Measurements from ENCODE around the gene MCF2L2. TPM values are rescaled to one million over a fixed set of nuclear protein-coding genes. Genes with fewer than 3 reads are reported as not detected.

Gene MCF2L2
- total and polyA plus RNA-seq, 9 of the 15 experiments (the other 6 are each of a cell fraction or from before 2014, with no cell fraction given): 0.56 to 4.2 (median 3.0) TPM

DNA sequence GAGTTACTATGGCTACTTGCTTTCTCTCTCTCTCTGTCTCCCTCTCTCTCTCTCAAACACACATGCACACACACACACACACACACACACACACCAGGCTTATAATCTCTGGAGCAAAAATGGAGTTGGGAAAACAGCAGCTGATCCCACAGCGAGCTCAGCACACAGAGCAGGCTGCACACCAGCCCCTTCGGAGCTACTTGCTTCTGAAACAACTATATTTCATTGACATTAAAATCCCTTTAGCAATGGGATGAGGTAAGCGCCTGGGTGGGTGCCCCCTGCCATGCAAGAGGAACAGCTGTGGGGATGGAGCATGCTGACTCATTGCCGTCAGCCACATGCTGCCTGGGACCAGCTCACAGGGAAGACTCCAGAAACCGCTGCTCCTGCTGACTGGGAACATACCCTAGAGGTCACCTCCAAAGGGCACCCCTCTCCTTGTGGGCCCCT, 129.7 kb downstream of the MCF2L2 start (continued):
- TF ChIP-seq ZBED1 (IDR thresholded peaks at IDR 0.05) (no peak), RHOXF2B (CRISPR knock-in tag; conservative IDR thresholded peaks at IDR 0.05) (no peak), ZSCAN32 (CRISPR knock-in tag; IDR thresholded peaks at IDR 0.05) (no peak), BACH1 (tag; IDR thresholded peaks at IDR 0.05) (0 out of 2 replicates have a peak, but pooled peaks have one; percentile 26), DMBX1 (CRISPR knock-in tag; IDR thresholded peaks at IDR 0.05; ENCODE audit: borderline replicate concordance) (no peak), CBX1 (IDR thresholded peaks at IDR 0.05; ENCODE audit: low read depth) (no peak), DPF2 (IDR thresholded peaks at IDR 0.05) (peak; percentile 51), NR3C1 (CRISPR knock-in tag; IDR thresholded peaks at IDR 0.05) (no peak), L3MBTL2 (IDR thresholded peaks at IDR 0.05) (peak; percentile 70), TAF1 (IDR thresholded peaks at IDR 0.05; ENCODE audit: control insufficient read depth, extremely low read depth, insufficient read depth, low read length, severe bottlenecking) (peak; percentile 23), CHD2 (IDR thresholded peaks at IDR 0.05; ENCODE audit: low read depth, low read length) (no peak), EP400 (IDR thresholded peaks at IDR 0.05) (peak; percentile 49; the same call in 1 of the 2 replicates), MTA2 (IDR thresholded peaks at IDR 0.05; ENCODE audit: low read depth) (no peak), ZNF217 (CRISPR knock-in tag; IDR thresholded peaks at IDR 0.05) (no peak)
- TF ChIP-seq, protein P1, sequence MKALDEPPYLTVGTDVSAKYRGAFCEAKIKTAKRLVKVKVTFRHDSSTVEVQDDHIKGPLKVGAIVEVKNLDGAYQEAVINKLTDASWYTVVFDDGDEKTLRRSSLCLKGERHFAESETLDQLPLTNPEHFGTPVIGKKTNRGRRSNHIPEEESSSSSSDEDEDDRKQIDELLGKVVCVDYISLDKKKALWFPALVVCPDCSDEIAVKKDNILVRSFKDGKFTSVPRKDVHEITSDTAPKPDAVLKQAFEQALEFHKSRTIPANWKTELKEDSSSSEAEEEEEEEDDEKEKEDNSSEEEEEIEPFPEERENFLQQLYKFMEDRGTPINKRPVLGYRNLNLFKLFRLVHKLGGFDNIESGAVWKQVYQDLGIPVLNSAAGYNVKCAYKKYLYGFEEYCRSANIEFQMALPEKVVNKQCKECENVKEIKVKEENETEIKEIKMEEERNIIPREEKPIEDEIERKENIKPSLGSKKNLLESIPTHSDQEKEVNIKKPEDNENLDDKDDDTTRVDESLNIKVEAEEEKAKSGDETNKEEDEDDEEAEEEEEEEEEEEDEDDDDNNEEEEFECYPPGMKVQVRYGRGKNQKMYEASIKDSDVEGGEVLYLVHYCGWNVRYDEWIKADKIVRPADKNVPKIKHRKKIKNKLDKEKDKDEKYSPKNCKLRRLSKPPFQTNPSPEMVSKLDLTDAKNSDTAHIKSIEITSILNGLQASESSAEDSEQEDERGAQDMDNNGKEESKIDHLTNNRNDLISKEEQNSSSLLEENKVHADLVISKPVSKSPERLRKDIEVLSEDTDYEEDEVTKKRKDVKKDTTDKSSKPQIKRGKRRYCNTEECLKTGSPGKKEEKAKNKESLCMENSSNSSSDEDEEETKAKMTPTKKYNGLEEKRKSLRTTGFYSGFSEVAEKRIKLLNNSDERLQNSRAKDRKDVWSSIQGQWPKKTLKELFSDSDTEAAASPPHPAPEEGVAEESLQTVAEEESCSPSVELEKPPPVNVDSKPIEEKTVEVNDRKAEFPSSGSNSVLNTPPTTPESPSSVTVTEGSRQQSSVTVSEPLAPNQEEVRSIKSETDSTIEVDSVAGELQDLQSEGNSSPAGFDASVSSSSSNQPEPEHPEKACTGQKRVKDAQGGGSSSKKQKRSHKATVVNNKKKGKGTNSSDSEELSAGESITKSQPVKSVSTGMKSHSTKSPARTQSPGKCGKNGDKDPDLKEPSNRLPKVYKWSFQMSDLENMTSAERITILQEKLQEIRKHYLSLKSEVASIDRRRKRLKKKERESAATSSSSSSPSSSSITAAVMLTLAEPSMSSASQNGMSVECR (CRISPR knock-in tag; IDR thresholded peaks at IDR 0.05): no peak
- TF ChIP-seq, protein P2, sequence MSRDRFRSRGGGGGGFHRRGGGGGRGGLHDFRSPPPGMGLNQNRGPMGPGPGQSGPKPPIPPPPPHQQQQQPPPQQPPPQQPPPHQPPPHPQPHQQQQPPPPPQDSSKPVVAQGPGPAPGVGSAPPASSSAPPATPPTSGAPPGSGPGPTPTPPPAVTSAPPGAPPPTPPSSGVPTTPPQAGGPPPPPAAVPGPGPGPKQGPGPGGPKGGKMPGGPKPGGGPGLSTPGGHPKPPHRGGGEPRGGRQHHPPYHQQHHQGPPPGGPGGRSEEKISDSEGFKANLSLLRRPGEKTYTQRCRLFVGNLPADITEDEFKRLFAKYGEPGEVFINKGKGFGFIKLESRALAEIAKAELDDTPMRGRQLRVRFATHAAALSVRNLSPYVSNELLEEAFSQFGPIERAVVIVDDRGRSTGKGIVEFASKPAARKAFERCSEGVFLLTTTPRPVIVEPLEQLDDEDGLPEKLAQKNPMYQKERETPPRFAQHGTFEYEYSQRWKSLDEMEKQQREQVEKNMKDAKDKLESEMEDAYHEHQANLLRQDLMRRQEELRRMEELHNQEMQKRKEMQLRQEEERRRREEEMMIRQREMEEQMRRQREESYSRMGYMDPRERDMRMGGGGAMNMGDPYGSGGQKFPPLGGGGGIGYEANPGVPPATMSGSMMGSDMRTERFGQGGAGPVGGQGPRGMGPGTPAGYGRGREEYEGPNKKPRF (IDR thresholded peaks at IDR 0.05; ENCODE audit: low read depth, low read length): no peak
- TF ChIP-seq, protein P3, sequence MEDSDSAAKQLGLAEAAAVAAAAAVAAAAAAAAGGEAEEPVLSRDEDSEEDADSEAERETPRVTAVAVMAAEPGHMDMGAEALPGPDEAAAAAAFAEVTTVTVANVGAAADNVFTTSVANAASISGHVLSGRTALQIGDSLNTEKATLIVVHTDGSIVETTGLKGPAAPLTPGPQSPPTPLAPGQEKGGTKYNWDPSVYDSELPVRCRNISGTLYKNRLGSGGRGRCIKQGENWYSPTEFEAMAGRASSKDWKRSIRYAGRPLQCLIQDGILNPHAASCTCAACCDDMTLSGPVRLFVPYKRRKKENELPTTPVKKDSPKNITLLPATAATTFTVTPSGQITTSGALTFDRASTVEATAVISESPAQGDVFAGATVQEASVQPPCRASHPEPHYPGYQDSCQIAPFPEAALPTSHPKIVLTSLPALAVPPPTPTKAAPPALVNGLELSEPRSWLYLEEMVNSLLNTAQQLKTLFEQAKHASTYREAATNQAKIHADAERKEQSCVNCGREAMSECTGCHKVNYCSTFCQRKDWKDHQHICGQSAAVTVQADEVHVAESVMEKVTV (CRISPR knock-in tag; IDR thresholded peaks at IDR 0.05): no peak
- TF ChIP-seq, protein P4, sequence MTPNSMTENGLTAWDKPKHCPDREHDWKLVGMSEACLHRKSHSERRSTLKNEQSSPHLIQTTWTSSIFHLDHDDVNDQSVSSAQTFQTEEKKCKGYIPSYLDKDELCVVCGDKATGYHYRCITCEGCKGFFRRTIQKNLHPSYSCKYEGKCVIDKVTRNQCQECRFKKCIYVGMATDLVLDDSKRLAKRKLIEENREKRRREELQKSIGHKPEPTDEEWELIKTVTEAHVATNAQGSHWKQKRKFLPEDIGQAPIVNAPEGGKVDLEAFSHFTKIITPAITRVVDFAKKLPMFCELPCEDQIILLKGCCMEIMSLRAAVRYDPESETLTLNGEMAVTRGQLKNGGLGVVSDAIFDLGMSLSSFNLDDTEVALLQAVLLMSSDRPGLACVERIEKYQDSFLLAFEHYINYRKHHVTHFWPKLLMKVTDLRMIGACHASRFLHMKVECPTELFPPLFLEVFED (CRISPR knock-in tag; conservative IDR thresholded peaks at IDR 0.05): no peak
- TF ChIP-seq, protein P5, sequence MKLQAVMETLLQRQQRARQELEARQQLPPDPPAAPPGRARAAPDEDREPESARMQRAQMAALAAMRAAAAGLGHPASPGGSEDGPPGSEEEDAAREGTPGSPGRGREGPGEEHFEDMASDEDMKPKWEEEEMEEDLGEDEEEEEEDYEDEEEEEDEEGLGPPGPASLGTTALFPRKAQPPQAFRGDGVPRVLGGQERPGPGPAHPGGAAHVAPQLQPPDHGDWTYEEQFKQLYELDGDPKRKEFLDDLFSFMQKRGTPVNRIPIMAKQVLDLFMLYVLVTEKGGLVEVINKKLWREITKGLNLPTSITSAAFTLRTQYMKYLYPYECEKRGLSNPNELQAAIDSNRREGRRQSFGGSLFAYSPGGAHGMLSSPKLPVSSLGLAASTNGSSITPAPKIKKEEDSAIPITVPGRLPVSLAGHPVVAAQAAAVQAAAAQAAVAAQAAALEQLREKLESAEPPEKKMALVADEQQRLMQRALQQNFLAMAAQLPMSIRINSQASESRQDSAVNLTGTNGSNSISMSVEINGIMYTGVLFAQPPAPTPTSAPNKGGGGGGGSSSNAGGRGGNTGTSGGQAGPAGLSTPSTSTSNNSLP (IDR thresholded peaks at IDR 0.05; ENCODE audit: borderline replicate concordance, low read depth, low read length): no peak
